Gastrocnemius medialis (tissue), 4 donors: Measurements from ENCODE around the gene EZR.

Experiments
- CTCF ChIP-seq, 5 experiments: fragments of 450-650 bp in 3 of 5; fragments of 200-600 bp in 2 of 5; sonication (generic) in 2 of 5; IDR thresholded peaks in 4 of 5; conservative IDR thresholded peaks in 1 of 5; 1 replicate in 4 of 5; 2 replicates in 1 of 5; pipeline ENCODE4 v1.5.1; 2016 to 2019; ENCODE audit warnings: antibody characterized with exemption in 5 of 5, mild to moderate bottlenecking in 3 of 5, moderate library complexity in 3 of 5
- POLR2A ChIP-seq, 2 donors: fragments of 450-650 bp; IDR thresholded peaks; one replicate each; pipeline ENCODE4 v1.6.1; 2017; ENCODE audit warnings: antibody characterized with exemption in 2 of 2, mild to moderate bottlenecking in 2 of 2, moderate library complexity in 2 of 2

GRCh38 chr6:158847012-158847529 is 27.9 kb upstream of the EZR start:
- no peak for TF ChIP-seq CTCF (IDR thresholded peaks at IDR 0.05 in 4 of 5, conservative IDR thresholded peaks at IDR 0.05 in 1 of 5)
- TF ChIP-seq POLR2A (IDR thresholded peaks at IDR 0.05), result no peak
